Mesothelial cell of epicardium (in vitro differentiated cells): Measurements from ENCODE around the gene EPS15. TPM values are rescaled to one million over a fixed set of nuclear protein-coding genes. Genes with fewer than 3 reads are reported as not detected.

ENCODE experiments used
- DNase-seq, 2 experiments: peaks; one replicate each; pipeline ENCODE4 v3.0.0; 2021; ENCODE audit warnings: low spot score in 2 of 2; ENCODE audit not compliant: unreplicated experiment in 2 of 2
- H3K27ac Mint-ChIP-seq: 2 replicates; pipeline ENCODE4 v1.8.0; 2021; ENCODE audit warnings: mixed read lengths
- H3K27me3 Mint-ChIP-seq: 2 replicates; pipeline ENCODE4 v1.8.0; 2021; ENCODE audit warnings: low read depth, mixed read lengths
- H3K36me3 Mint-ChIP-seq: 2 replicates; pipeline ENCODE4 v1.8.0; 2021; ENCODE audit warnings: mixed read lengths
- H3K4me1 Mint-ChIP-seq: 2 replicates; pipeline ENCODE4 v1.8.0; 2021; ENCODE audit warnings: mixed read lengths
- H3K4me3 Mint-ChIP-seq: 2 replicates; pipeline ENCODE4 v1.8.0; 2021; ENCODE audit warnings: mild to moderate bottlenecking, moderate library complexity, mixed read lengths
- H3K9me3 Mint-ChIP-seq: 2 replicates; pipeline ENCODE4 v1.8.0; 2021; ENCODE audit warnings: mixed read lengths
- total RNA-seq: library from RNA; stranded (reverse); gene quantifications from 3 replicates; pipeline ENCODE4 v1.2.1, GENCODE V29; 2021
- TF ChIP-seq, protein P1 (sequence below): fragments of 200-600 bp; sonication (generic); IDR thresholded peaks from one replicate; pipeline ENCODE4 v1.5.0; 2021; ENCODE audit warnings: antibody characterized with exemption; ENCODE audit not compliant: unreplicated experiment

EPS15 gene
- total RNA-seq, 1 donor from 2014 or later, result 52.5 TPM

DNA sequence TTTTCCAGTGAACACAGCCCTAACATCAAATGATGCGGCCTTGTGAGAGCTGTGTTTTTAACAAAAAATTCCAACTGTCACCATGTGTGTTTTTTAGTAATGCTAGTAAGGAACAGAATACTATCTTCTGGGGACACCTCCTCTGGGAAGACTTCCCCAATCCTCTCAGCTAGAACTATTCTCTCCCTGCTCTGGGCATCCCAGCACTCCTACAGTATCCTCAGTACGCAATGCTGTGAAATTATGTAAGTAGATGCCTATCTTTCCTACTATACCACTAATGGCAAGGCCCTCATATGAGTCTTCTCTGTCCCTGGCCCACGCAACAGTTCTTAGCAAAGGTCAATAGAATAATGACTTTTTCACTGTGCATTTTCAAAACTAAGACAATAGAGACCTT is 169.2 kb downstream of the EPS15 start:
- DNase-seq, result no peak
- Mint-ChIP-seq H3K4me1 (peaks cover 19% of the 10 kb centered on the region), H3K4me3 (no peak overlapping the region), H3K9me3 (no peaks in the 10 kb centered on the region), H3K27ac (no peak overlapping the region), H3K27me3 (peaks cover 21% of the 10 kb centered on the region), H3K36me3 (no peaks in the 10 kb centered on the region)
- TF ChIP-seq, protein P1, sequence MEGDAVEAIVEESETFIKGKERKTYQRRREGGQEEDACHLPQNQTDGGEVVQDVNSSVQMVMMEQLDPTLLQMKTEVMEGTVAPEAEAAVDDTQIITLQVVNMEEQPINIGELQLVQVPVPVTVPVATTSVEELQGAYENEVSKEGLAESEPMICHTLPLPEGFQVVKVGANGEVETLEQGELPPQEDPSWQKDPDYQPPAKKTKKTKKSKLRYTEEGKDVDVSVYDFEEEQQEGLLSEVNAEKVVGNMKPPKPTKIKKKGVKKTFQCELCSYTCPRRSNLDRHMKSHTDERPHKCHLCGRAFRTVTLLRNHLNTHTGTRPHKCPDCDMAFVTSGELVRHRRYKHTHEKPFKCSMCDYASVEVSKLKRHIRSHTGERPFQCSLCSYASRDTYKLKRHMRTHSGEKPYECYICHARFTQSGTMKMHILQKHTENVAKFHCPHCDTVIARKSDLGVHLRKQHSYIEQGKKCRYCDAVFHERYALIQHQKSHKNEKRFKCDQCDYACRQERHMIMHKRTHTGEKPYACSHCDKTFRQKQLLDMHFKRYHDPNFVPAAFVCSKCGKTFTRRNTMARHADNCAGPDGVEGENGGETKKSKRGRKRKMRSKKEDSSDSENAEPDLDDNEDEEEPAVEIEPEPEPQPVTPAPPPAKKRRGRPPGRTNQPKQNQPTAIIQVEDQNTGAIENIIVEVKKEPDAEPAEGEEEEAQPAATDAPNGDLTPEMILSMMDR, result no peak

- H3K27ac Mint-ChIP-seq, result no peak overlapping the region
- TF ChIP-seq, protein P1, result no peak
- H3K36me3 Mint-ChIP-seq, result no peaks in the 10 kb centered on the region
- H3K27me3 Mint-ChIP-seq, result peaks cover 37% of the 10 kb centered on the region
- no peaks in the 10 kb centered on the region for H3K9me3 Mint-ChIP-seq
- peaks cover 19% of the 10 kb centered on the region for H3K4me1 Mint-ChIP-seq
- H3K4me3 Mint-ChIP-seq, result no peak overlapping the region
- no peak for DNase-seq
Observed at GRCh38 chr1:51348147-51348527, 170.9 kb downstream of the EPS15 start.

DNA sequence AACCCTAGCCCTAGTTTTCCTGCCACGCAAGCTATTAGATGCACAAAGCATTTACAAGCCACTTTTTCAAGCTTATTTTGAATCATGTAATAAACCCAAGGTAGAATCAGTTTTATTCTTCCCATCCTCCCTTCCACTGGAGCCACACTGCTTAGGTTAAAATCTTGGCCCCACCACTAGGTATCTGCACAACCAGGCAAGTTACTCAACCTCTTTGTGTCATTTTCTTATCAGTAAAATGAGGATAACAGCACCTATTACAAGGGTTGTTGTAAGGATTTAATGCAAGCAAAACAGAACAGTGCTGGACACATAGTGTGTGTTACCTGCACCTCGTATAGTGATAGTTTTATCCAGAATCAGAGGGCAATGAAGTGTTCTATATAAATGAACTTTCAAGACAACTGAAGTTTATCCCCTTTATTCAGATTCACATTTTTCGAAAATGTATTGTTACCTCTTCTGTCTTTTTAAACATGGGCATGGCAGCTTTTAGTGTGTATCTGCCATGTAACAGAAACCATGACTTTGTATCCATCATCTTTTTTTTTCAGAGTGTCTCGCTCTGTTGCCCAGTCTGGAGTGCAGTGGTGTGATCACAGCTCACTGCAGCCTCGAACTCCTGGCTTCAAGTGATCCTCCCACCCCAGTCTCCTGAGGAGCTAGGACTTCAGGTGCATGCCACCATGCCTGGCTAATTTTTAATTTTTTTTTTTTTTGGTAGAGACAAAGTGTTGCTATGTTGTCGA is 171.5 kb downstream of the EPS15 start:
- Mint-ChIP-seq H3K27ac (no peak overlapping the region), H3K36me3 (no peaks in the 10 kb centered on the region), H3K27me3 (peaks cover 43% of the 10 kb centered on the region), H3K4me1 (peaks cover 19% of the 10 kb centered on the region), H3K9me3 (no peaks in the 10 kb centered on the region), H3K4me3 (no peak overlapping the region)
- no peak for DNase-seq
- TF ChIP-seq, protein P1, result no peak

DNA sequence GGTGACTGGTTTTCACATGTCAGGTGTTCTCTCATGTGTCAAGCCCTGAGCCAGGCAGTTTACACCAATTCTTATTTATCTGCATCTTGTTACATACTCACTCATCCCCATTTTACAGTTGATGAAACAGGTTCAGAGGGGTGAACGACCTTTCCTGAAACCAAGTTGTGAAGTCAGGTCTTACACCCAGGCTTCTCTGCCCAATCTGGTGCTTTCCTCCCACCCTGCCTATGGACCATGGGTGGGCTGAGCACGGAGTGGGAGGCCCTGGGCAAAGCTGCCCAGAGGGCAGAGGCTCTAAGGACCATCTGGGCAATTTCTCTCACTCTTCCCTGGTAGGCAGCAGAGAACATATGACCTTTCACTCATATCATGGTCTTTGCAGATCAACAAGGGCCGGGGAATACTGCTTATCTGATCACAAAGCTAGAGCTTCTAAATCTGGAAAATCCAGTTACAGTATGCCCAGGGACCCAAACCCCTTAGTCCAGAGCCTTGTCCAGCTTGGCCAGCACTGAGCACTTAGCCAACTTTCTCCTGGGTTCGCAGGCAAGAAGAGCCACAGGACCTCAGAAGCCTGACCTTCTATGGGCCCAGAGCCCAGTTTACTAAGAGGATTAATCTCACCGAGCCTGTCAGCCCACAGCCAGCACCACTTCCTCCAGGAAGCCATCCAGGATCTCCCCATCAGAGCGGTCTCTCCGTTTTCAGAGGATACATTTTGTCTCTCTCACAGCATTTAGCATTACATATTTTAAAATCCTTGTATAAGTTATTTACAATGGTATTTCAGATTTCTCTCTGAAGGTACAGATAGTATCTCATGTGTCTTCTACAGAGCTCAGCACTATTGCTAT is 172.8 kb downstream of the EPS15 start:
- no peak for DNase-seq
- Mint-ChIP-seq H3K4me1 (peaks cover 11% of the 10 kb centered on the region), H3K9me3 (no peaks in the 10 kb centered on the region), H3K36me3 (no peaks in the 10 kb centered on the region), H3K27me3 (peaks cover 50% of the 10 kb centered on the region), H3K27ac (no peak overlapping the region), H3K4me3 (peak overlapping the region; percentile 30)
- TF ChIP-seq, protein P1, result no peak

DNA sequence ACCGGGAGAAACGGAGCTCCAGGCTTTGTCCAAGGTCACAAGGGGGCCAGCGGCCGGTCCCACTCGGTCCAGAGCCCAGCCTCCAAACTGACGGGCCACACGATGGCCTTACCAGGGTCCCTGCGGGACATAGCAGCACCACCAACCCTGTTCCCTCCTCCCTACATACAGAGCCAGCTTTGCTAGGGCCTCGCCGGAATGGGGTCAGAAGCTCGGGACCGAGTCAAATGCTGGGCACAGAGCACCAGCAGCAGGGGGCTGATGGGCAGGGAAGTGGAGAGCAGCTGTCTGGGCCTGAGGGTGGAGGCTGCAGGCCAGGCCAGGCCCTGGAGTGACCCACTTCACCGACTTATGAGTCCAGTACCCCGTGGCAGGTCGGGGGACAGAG is 173.8 kb downstream of the EPS15 start:
- Mint-ChIP-seq H3K27ac (no peak overlapping the region), H3K4me1 (peaks cover 11% of the 10 kb centered on the region), H3K4me3 (no peak overlapping the region), H3K9me3 (no peaks in the 10 kb centered on the region), H3K36me3 (no peaks in the 10 kb centered on the region), H3K27me3 (peaks cover 50% of the 10 kb centered on the region)
- TF ChIP-seq, protein P1, result no peak
- no peak for DNase-seq
